Right cardiac atrium (tissue), 5 donors: Measurements from ENCODE around the gene SEMG1. TPM values are rescaled to one million over a fixed set of nuclear protein-coding genes. Genes with fewer than 3 reads are reported as not detected.

Source experiments
- ATAC-seq, 2 donors: fragments of 200-7000 bp; cut with Tn5 transposase; one replicate each; pipeline versions ENCODE4 v1.8.0 to v1.9.1; 2020; ENCODE audit warnings: moderate library complexity in 2 of 2, mild to moderate bottlenecking in 1 of 2
- DNase-seq, 3 donors: peaks; one replicate each; pipeline ENCODE4 v3.0.0-alpha.2; 2020
- H3K27ac ChIP-seq: one replicate; pipeline ENCODE4 v1.5.1; 2013; ENCODE audit warnings: mild to moderate bottlenecking, low read length, control low read depth, moderate library complexity
- H3K27me3 ChIP-seq: one replicate; pipeline ENCODE4 v1.6.1; 2013; ENCODE audit not compliant: control insufficient read depth, insufficient read depth
- H3K4me1 ChIP-seq: one replicate; pipeline ENCODE4 v1.6.1; 2013; ENCODE audit warnings: low read length; ENCODE audit not compliant: control insufficient read depth, insufficient read depth
- H3K4me3 ChIP-seq: one replicate; pipeline ENCODE4 v1.5.1; 2013; ENCODE audit warnings: low read length, control low read depth
- H3K9me3 ChIP-seq: one replicate; pipeline ENCODE4 v1.6.1; 2013; ENCODE audit warnings: low read length; ENCODE audit not compliant: control insufficient read depth
- WGBS: extraction: QIAGEN DNeasy Blood & Tissue Kit; methylation state at CpG from one replicate; pipeline ENCODE4 v1.1.7; 2013; 5-methylcytosine and 5-hydroxymethylcytosine counted together
- intact Hi-C, 4 donors: fragments of 100-400 bp; cut with DNase I; formaldehyde crosslinking; loops; one replicate each; pipeline versions ENCODE4 v1.11.0 to v1.14.0; 2022 to 2023
- polyA plus RNA-seq: library from polyadenylated mRNA; stranded (reverse); fragments of 200-250 nt; gene quantifications from one replicate; pipeline ENCODE4 v1.2.3, GENCODE V29; 2013
- total RNA-seq, 4 donors: library from RNA; stranded (reverse); fragmentation: NEBNext Ultra II Directional; extraction: Animal tissue kit (Norgen Biotek cat#: 25700); gene quantifications; one replicate each; pipeline ENCODE4 v1.2.1, GENCODE V29; 2021
- donor health status: healthy with polysubstance abuse.
- donor health status: DM: no; HTN: yes; CAD: no.
- donor health status: DM: no; HTN: no; CAD: no.
- donor health status: DM: no; HTN: yes; CAD: no; lungs with severe emphysema.
- donor health status: DM: yes; HTN: yes; CAD: no.

SEMG1 gene
- total and polyA plus RNA-seq, 5 donors, result not detected

DNA sequence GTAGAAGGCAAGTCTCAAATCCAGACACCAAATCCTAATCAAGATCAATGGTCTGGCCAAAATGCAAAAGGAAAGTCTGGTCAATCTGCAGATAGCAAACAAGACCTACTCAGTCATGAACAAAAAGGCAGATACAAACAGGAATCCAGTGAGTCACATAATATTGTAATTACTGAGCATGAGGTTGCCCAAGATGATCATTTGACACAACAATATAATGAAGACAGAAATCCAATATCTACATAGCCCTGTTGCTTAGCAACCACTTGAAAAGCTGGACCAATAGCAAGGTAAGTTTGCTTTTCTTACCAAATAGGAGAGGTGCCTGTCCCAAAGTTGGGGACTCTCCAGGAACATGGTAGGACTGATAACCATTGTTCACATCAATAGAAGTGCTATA, 16.3 kb downstream of the SEMG1 start:
- DNase-seq, result no peak
- intact Hi-C loops, result no loop called here
- H3K27me3 ChIP-seq, result peaks cover 2% of the 10 kb centered on the region
- H3K4me3 ChIP-seq, result no peak overlapping the region
- H3K9me3 ChIP-seq, result no peaks in the 10 kb centered on the region
- no peak for ATAC-seq
- H3K27ac ChIP-seq, result no peak overlapping the region
- H3K4me1 ChIP-seq, result no peaks in the 10 kb centered on the region

DNA sequence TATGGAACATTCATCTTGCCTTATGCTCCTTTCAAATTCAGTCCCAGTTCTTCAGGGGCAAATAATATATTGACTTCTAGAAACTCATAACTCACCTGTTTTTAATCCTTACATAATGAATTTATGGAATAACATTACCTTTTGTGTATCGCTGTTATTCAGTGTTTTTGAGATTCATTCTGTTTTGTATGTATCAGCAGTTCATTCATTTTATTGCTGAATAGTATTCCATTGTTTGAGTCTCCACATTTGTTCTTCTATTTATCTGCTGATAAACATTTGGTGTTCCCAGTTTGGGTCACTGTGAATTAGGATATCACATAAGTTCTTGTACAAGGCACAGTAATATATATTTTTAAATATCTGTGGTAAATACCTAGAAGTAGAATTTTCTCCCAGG, 19.5 kb downstream of the SEMG1 start:
- Histone ChIP-seq H3K4me1 (no peaks in the 10 kb centered on the region), H3K4me3 (no peak overlapping the region), H3K27me3 (peaks cover 2% of the 10 kb centered on the region), H3K9me3 (no peaks in the 10 kb centered on the region), H3K27ac (no peak overlapping the region)
- no peak for DNase-seq
- WGBS, result 83% methylated on average over 1 of the region's 1 CpG
- ATAC-seq, result no peak
- intact Hi-C loops, result no loop called here

DNA sequence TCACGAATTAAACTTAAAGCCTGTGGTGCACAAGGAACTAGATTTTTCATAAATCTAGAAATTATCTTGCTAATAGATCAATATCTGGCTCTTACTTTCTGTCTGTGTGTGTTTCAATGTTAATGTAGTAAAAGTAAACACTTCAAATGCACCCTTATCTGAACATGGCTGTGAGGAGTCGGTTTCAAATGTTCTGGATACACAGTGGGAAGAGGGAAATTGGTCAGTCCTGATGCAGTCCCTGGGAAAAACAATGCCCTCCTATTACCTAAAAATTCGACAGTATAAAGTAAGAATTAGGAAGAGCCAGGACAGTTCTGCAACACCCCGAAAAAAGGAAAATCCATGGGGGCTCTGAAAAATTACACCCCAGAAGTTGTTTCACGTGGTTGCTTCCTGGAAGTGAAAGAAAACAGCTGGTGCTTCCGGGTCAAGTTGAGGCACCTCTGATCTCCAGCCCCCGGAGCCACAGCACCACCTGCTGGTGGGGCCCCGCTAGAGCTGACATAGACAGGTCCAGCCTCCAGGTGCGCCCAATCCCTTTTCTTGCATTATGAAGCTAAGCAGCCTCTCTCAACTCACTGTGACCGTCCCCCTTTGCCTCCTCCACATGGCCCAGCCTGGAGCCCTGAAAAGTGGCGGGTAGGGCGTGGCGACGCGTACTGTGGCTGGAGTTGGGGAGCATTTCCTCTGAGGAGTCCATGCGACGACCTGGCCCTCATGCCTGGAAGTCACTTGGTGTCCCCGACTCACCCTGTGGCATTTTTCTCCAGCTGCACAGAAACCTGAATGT, 22.6 kb downstream of the SEMG1 start:
- no peak overlapping the region for H3K4me3 ChIP-seq
- no peaks in the 10 kb centered on the region for H3K27me3 ChIP-seq
- H3K9me3 ChIP-seq, result no peaks in the 10 kb centered on the region
- no peak overlapping the region for H3K27ac ChIP-seq
- WGBS, result 62% methylated on average over 18 of the region's 18 CpGs
- ATAC-seq, result no peak
- peak in 1 of 3 donors; percentile 41 for DNase-seq
- no peaks in the 10 kb centered on the region for H3K4me1 ChIP-seq
- intact Hi-C loops, result no loop called here

DNA sequence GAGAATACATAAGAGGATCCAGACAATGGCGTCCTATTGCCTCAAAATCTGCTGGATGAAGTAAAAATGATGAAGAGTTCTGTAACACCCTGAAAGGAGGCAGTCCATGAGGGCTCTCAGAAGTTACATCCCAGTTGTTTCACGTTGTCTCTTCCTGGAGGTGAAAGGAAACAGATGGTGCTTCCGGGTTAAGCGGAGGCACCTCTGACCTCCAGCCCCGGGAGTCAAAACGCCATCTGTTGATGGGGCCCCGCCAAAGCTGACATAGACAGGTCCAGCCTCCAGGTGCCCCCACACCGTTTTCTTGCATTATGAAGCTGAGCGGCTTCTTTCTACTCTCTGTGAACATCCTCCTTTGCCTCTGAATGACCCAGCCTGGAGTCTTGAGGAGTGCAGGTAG, 23.8 kb downstream of the SEMG1 start:
- Histone ChIP-seq H3K4me3 (no peak overlapping the region), H3K9me3 (no peaks in the 10 kb centered on the region), H3K4me1 (no peaks in the 10 kb centered on the region), H3K27me3 (no peaks in the 10 kb centered on the region), H3K27ac (no peak overlapping the region)
- WGBS, result 62% methylated on average over 9 of the region's 9 CpGs
- intact Hi-C loops, result no loop called here
- ATAC-seq, result no peak
- no peak for DNase-seq

DNA sequence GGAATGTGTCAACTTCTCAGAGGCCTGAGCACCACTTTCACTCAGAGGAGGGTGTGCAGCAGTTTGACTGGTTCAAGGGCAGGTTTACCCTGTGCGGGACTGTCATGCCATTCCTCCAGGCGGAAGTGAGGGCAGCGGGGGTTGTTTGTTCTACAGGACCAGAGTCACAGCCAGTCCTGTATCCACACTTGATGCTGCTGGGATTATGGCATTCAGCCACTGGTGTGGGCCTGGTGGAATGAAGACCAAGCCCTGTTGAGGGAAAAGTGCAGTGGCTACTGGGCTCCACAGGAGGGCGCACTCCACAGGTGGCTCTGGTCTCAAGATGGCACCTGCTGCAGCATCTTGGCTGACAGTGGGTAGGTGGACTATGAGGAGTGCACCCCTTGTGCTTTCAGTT, 29.2 kb downstream of the SEMG1 start:
- DNase-seq, result no peak
- Histone ChIP-seq H3K9me3 (no peaks in the 10 kb centered on the region), H3K27me3 (no peaks in the 10 kb centered on the region), H3K4me3 (no peak overlapping the region), H3K27ac (no peak overlapping the region), H3K4me1 (no peaks in the 10 kb centered on the region)
- intact Hi-C loops, result no loop called here
- WGBS, result 64% methylated on average over 4 of the region's 4 CpGs
- ATAC-seq, result no peak

DNA sequence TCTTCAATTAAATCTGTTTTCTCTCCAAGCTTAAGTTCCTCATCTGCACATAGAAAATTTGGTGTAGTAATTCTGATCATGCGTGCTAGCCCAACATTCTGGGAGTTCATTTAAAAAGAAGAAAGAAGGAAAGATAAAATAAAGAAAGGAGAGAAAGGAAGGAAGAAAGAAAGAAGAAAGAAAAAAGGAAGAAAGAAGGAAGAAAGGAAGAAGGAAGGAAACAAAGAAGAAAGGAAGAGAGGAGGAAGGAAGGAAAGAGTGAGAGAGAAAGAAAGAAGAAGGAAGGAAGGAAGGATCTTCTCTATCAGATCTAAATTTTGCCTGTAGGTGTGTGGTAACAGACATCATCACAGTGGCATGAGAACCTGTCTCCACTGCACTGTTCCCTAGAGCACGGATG, 31.3 kb downstream of the SEMG1 start:
- no peaks in the 10 kb centered on the region for H3K9me3 ChIP-seq
- 81% methylated on average over 2 of the region's 2 CpGs for WGBS
- no peaks in the 10 kb centered on the region for H3K4me1 ChIP-seq
- intact Hi-C loops, result no loop called here
- H3K27me3 ChIP-seq, result no peaks in the 10 kb centered on the region
- no peak overlapping the region for H3K4me3 ChIP-seq
- DNase-seq, result no peak
- no peak for ATAC-seq
- no peak overlapping the region for H3K27ac ChIP-seq

DNA sequence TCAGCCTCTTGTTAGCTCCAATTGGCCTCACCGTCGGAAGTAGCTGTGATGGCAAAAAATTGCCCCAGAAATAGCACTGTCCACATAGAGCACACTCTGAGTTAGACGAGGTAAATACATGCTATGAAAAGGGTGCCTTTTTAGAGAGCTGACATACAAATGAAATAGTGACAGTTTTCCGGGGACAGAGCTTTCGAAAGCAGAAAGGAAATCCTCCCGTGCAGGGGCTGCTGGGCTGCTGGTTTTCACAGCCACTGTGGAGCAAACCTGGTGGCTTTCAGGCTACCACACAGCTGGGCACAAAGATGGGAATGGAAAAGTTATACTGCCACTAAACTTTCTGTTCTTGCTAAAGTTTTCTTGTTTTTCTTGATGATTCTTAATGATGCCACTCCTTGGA, 39.3 kb downstream of the SEMG1 start:
- Histone ChIP-seq H3K4me3 (no peak overlapping the region), H3K4me1 (no peaks in the 10 kb centered on the region), H3K9me3 (no peaks in the 10 kb centered on the region), H3K27me3 (peaks cover 4% of the 10 kb centered on the region), H3K27ac (no peak overlapping the region)
- DNase-seq (no peak), ATAC-seq (no peak)
- 42% methylated on average over 6 of the region's 6 CpGs for WGBS
- intact Hi-C loops, result no loop called here

DNA sequence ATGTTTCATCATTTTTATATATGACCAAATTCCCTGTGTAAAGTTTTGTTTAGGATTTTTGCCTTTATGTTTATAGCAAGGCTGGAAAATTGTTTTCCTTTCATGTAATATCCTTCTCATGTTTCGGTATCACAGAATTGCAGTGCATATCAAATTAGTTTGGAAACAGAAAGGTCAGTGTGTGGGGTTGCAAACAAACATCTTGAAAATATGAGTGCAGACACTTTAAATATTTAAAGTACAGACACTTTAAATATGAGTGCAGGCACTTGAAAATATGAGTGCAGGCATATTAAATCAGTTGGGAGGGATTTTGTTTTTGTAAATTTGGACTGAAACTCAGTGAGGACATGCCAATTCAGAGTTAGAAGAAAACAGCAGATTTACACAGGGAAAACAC, 41.0 kb downstream of the SEMG1 start:
- no peak overlapping the region for H3K4me3 ChIP-seq
- no peaks in the 10 kb centered on the region for H3K9me3 ChIP-seq
- ATAC-seq, result no peak
- intact Hi-C loops, result no loop called here
- no peaks in the 10 kb centered on the region for H3K4me1 ChIP-seq
- WGBS, result 80% methylated on average over 1 of the region's 1 CpG
- no peak overlapping the region for H3K27ac ChIP-seq
- no peak for DNase-seq
- H3K27me3 ChIP-seq, result peaks cover 4% of the 10 kb centered on the region

DNA sequence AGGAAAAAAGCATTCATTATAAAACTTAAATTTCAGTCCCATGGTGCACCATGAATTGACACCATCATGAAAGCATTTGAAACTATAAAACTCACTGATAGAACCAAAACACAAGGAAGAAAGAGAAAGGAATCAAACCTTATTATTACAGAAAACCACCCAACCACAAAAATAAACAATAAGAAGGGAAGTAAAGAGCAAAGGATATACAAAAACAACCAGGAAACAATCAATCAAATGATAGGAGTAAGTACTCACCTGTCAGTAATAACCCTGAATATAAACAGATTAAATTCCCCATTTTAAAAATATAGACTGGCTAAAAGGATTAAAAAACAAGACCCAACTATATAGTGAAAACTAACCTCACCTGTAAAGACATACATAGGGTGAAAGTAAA, 41.8 kb downstream of the SEMG1 start:
- DNase-seq, result no peak
- ATAC-seq, result no peak
- no peak overlapping the region for H3K4me3 ChIP-seq
- no peak overlapping the region for H3K27ac ChIP-seq
- no peaks in the 10 kb centered on the region for H3K9me3 ChIP-seq
- intact Hi-C loops, result no loop called here
- peaks cover 4% of the 10 kb centered on the region for H3K27me3 ChIP-seq
- H3K4me1 ChIP-seq, result no peaks in the 10 kb centered on the region

DNA sequence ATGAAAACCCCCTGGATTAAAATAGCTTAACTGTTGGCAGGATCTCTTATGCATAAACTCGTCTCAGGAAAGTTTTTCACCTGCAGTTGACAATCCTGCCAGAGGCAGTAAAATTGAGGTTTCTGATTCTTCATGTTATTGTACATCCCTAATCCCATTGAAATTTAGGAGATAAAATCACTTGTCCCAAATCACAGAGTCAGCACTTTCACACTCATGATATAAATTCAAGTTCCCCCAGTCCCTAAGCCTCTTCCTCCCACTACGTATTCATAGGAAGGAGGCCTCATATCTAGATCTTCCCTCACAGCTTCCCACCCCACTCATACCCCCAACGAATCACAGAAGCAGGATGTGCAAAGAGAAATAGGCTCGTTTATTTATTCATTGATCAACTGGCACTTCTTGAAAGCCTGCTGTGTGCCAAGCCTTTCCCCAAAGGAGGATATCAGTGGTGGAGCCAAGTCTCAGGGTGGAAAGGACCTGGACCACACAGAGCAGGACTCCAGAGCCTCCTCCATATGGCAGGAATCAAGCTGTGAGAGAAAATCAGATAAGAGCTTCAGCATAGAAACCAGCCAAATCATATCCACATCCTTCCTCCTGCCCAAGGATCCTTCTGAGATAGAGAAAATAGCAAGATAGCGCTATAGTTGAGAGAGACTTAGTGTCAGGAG, 45.2 kb downstream of the SEMG1 start:
- intact Hi-C loops, result no loop called here
- ATAC-seq (no peak), DNase-seq (no peak)
- Histone ChIP-seq H3K27me3 (no peaks in the 10 kb centered on the region), H3K27ac (no peak overlapping the region), H3K4me1 (no peaks in the 10 kb centered on the region), H3K4me3 (no peak overlapping the region), H3K9me3 (no peaks in the 10 kb centered on the region)
- WGBS, result 32% methylated on average over 5 of the region's 5 CpGs

DNA sequence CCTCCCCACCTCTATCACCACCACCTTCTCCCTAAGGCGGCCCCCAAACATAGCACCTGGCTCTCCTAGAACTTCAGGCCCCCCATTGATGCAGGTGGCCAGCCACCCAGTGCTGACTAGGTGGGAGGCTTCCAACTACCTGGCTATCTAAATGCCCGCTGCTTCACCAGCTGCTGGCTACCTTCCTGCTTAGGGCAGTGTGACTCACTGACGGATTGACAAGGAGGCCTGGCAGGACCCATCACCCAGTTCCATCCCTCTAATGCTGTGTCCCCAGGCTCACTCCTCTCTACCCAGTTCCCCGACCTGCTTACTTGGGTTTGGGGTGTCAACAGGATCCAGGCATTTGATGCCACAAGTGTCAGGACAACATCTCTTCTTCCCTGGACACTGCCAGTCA, 46.4 kb downstream of the SEMG1 start:
- ATAC-seq, result no peak
- 90% methylated on average over 4 of the region's 4 CpGs for WGBS
- H3K27me3 ChIP-seq, result no peaks in the 10 kb centered on the region

More for the DNA sequence above, 46.4 kb downstream of the SEMG1 start:
- Histone ChIP-seq H3K4me3 (no peak overlapping the region), H3K9me3 (no peaks in the 10 kb centered on the region), H3K4me1 (no peaks in the 10 kb centered on the region), H3K27ac (no peak overlapping the region)
- intact Hi-C loops, result no loop called here
- no peak for DNase-seq
